C1 segment of cervical spinal cord (tissue), 14 donors: ENCODE results near the gene MT1G.
"Not testable (repeated sequence)": the region's sequence is repeated elsewhere in the genome, so short reads cannot be mapped to it uniquely, and the experiment has no call there.

Experiments used
- DNase-seq, 14 donors: peaks; one replicate each; lab custom pipeline; 2025; lab: John Stamatoyannopoulos, UW

Gene MT1G

DNA sequence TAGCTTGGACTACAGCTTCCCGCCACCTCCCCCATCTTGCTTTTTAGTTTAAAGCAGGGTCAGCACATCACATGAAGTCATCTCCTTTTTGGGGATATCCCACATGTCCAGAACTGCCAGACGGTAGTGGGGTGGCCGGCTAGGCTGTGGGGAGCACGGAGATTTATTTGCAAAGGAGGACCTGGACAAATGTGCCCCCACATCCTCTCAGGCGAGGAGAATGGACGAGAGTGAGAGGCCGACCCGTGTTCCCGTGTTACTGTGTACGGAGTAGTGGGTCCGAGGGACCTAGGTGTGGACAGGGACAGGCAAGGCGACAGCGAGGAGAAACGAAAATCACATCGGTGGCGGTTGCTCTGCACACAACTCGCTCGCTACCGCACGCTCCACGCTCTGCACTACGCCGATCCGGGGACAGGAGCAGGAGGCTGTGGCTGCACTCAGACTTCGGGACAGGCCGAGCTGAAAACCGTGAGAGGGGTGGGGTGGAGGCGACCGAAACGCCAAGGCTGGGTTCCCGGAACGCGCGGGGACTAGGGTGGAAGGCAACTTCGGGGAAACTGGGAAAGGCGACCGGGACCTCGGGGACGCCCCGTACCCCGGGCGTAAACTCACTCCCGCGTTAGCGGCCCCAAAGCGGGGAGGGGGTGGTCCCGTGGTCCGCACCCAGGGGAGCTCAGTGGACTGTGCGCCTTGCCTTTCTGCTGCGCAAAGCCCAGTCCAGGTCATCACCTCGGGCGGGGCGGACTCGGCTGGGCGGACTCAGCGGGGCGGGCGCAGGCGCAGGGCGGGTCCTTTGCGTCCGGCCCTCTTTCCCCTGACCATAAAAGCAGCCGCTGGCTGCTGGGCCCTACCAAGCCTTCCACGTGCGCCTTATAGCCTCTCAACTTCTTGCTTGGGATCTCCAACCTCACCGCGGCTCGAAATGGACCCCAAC, 29.8 kb downstream of the MT1G start, which contains the start of gene MT1A:
Gene MT1A (plus strand): TSS at position 853 of the 937 bp plus-strand sequence. CDS start 73 bp downstream, at position 926.
- peak in 5 of 14 donors; percentile 28 to 73 (median 33) for DNase-seq

- DNase-seq, result no peak
Observed at GRCh38 chr16:56636616-56637413, 31.1 kb downstream of the MT1G start.

GRCh38 chr16:56635441-56635967, 32.4 kb downstream of the MT1G start:
- DNase-seq, result no peak

DNA sequence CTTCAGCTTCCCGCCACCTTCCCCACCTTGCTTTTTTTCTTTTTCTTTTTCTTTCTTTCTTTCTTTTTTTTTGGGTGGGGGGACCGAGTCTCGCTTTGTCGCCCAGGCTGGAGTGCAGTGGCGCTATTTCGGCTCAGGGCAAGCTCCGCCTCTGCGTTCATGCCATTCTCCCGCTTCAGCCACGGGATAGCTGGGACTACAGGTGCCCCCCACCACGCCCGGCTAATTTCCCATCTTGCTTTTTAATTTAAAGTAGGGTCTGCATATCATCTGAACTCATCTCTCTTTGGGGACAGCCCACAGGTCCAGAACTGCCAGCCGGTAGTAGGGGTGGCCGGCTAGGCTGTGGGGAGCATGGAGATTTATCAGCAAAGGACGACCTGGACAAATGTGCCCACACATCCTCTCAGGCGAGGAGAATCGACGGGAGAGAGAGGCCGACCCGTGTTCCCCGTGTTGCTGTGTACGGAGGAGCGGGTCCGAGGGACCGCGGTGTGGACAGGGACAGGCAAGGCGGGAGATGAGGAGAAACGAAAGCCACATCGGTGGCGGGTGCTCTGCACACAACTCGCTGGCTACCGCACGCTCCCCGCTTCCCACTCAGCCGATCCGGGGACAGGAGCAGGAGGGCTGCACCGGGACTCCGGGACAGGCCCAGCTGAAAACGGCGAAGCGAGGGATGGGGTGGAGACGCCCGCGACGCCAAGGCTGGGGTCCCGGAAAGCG, 33.0 kb downstream of the MT1G start:
- DNase-seq, result peak in 1 of 14 donors; percentile 54

DNA sequence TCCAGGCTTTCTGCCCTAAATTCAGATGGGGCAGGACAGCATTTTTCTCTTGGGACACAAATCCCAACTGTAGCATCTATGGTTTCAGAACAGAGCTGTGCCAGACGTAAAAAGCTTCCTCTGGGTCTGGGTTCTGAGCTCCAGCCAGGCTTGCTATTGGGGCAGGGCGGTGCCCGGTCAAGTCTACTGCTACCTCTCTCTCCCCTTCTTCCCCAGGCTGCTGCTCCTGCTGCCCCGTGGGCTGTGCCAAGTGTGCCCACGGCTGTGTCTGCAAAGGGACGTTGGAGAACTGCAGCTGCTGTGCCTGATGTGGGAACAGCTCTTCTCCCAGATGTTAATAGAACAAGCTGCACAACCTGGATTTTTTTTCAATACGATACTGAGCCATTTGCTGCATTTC, 34.3 kb downstream of the MT1G start:
- DNase-seq, result no peak

- no peak for DNase-seq
Observed at GRCh38 chr16:56632848-56633365, 35.0 kb downstream of the MT1G start.

DNA sequence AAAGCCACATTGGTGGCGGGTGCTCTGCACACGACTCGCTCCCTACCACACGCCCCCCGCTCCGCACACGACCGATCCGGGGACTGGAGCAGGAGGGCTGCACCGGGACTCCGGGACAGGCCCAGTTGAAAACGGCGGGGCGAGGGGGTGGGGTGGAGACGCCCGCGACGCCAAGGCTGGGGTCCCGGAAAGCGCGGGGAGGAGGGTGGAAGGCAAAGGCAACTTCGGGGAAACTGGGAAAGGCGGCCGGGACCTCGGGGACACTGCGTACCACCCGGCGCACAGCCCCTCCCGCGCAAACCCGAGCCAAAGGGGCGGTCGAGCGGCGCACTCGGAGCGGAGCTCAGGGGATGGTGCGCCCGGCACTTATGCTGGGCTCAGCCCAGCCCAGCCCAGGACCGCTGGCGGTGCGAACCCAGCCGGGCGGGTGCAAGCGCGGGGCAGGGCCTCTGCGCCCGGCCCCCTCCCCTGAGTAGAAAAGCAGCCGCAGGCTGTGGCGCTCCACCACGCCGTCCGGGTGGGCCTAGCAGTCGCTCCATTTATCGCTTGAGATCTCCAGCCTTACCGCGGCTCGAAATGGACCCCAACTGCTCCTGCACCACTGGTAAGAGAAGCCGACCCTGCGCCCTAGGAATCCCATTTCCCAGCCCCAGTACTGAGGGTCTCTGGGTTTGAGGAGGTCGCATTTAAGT, 35.6 kb downstream of the MT1G start, which contains the start of gene MT1M:
Gene MT1M (plus strand): TSS at position 504 of the 692 bp plus-strand sequence. CDS start 73 bp downstream, at position 577.
- peak in 10 of 14 donors; percentile 7 to 89 (median 42) for DNase-seq

GRCh38 chr16:56631832-56632155, 36.1 kb downstream of the MT1G start:
- DNase-seq, result peak in 1 of 14 donors; percentile 49

GRCh38 chr16:56631197-56631596, 36.7 kb downstream of the MT1G start:
- no peak for DNase-seq

GRCh38 chr16:56630134-56630533, 37.7 kb downstream of the MT1G start:
- DNase-seq, result no peak

- DNase-seq, result no peak
Observed at GRCh38 chr16:56629531-56629930, 38.3 kb downstream of the MT1G start.

- DNase-seq, result no peak
Observed at GRCh38 chr16:56628486-56629350, 39.1 kb downstream of the MT1G start.

DNA sequence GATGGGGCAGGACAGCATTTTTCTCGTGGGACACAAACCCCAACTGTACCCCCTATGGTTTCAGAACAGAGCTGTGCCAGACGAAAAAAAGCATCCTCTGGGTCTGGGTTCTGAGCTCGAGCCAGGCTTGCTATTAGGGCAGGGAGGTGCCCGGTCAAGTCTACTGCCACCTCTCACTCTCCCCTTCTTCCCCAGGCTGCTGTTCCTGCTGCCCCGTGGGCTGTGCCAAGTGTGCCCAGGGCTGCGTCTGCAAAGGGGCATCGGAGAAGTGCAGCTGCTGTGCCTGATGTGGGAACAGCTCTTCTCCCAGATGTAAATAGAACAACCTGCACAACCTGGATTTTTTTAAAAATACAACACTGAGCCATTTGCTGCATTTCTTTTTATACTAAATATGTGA, 41.2 kb downstream of the MT1G start:
- no peak for DNase-seq

GRCh38 chr16:56625943-56626654, 41.8 kb downstream of the MT1G start:
- DNase-seq, result peak in 3 of 14 donors; percentile 31 to 72 (median 40)

GRCh38 chr16:56625140-56625942, 42.5 kb downstream of the MT1G start, which contains the start of gene MT1E:
MT1E (plus strand) TSS chr16:56625781; CDS start chr16:56625852, 71 bp downstream.
- peak in 12 of 14 donors; percentile 24 to 73 (median 50) for DNase-seq

DNA sequence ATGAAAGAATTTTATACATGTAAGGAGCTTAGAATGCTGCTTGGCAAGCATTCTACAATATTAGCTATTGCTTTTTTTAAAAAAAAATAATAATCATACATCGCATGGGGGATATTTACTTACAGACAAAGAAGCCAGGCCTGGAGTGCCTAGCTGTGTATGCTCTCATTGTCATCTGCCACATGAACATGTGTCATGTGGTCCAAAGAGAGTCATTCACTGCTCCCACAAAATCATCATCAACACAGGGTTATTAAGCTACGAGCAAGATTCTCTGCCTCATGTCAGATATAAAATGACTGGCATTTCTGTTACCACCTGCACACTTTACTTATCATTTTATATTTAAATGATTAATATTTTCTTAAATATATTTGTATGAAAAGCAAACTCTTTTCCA, 44.2 kb downstream of the MT1G start:
- no peak for DNase-seq

DNA sequence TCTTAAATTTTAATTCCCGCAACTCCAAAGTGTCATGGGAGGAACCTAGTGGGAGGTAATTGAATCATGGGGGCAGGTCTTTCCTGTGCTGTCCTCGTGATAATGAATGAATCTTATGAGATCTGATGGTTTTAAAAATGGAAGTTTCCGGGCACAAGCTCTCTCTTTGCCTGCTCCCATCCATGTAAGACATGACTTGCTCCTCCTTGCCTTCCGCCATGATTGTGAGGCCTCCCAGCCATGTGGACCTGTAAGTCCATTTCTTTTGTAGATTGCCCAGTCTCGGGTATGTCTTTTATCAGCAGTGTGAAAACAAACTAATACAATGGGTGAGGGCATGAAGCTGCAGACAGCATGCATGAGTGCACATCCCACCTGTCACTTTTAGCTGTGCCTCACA, 44.7 kb downstream of the MT1G start:
- not testable (repeated sequence) for DNase-seq
